ENCODE measurements around the gene COL4A2.
"Not testable (repeated sequence)": the region's sequence is repeated elsewhere in the genome, so short reads cannot be mapped to it uniquely, and the experiment has no call there.

Gene COL4A2

DNA sequence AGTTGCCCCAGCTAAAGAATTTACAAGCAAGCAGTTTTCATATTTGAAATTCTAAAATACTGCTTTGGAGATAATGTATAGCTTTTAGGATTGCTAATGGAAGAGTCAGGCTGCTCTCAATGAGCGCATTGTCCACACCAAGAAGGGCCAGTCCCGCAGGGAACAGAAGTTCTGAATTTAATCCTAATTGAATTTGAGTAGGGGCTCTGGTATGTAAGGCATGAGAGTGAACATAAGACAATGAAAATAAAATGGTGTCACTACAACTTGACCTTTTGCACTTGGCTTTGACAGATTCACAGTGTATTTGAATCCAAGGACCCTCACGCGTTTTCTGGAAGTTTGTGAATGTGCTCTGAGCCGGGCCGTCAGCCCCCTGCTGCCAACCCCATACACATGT lies 221.8 kb downstream of the COL4A2 start:
- DNase-seq (ENCODE audit: low read depth), result no peak
- H3K4me3 ChIP-seq (ENCODE audit: control insufficient read depth, low read depth, low read length), result no peak overlapping the region
- TF ChIP-seq, protein P1, sequence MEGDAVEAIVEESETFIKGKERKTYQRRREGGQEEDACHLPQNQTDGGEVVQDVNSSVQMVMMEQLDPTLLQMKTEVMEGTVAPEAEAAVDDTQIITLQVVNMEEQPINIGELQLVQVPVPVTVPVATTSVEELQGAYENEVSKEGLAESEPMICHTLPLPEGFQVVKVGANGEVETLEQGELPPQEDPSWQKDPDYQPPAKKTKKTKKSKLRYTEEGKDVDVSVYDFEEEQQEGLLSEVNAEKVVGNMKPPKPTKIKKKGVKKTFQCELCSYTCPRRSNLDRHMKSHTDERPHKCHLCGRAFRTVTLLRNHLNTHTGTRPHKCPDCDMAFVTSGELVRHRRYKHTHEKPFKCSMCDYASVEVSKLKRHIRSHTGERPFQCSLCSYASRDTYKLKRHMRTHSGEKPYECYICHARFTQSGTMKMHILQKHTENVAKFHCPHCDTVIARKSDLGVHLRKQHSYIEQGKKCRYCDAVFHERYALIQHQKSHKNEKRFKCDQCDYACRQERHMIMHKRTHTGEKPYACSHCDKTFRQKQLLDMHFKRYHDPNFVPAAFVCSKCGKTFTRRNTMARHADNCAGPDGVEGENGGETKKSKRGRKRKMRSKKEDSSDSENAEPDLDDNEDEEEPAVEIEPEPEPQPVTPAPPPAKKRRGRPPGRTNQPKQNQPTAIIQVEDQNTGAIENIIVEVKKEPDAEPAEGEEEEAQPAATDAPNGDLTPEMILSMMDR (IDR thresholded peaks at IDR 0.05; ENCODE audit: control insufficient read depth, insufficient read depth, low read depth, low read length, missing control alignments), result no peak

DNA sequence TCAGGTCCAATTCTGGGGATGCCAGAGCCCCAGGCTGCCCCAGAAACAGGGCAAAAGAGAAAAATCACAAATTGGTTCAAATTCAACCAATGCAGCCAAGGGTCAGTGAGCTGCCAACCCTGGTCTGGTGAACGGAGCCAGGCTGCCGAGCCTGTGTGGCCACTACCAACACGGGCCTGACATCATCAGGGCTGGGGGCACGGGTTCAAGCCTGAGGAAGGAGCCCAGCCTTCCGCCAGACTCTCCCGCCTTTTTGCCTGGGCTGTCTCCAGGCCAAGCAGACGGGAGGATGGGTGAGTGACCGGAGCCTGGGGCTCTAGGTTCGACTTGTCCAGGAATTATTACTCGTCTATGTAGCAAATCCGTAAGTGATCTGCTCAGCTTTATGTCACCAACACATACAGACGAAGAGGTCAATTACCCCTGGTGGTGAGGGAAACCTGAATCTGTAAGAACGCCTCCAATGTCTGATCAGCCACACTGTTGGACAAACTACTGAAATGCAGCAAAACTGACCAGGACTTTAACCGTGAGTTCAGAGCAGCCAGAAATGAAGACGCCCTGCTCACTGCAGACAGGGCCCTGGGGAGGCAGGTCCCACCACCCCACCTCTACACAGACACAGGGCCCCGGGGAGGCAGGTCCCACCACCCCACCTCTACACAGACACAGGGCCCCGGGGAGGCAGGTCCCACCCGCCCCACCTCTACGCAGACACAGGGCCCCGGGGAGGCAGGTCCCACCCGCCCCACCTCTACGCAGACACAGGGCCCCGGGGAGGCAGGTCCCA lies 222.6 kb downstream of the COL4A2 start:
- TF ChIP-seq, protein P1 (IDR thresholded peaks at IDR 0.05; ENCODE audit: control insufficient read depth, insufficient read depth, low read depth, low read length, missing control alignments), result no peak
- DNase-seq (ENCODE audit: low read depth), result no peak
- no peak overlapping the region for H3K4me3 ChIP-seq (ENCODE audit: control insufficient read depth, low read depth, low read length)

DNA sequence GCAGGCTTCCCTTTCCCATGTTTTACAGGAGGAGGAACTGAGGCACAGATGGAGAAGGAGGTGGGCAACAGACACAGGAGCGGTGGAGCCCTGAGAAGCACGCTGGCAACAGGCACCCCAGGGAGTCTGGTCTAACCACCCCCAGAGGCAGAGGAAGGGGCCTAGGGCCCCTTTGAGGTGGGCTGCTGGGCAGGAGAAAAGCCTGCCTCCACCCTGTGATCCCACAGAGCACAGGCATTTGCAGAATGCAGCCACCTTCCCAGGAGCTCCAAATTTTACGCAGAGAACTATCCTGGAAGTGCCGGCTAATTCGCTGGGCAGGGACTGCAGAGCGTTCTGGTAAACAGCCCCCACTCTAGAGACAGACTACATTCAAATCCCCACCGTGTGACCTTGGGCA lies 224.0 kb downstream of the COL4A2 start:
- no peak for DNase-seq (ENCODE audit: low read depth)
- no peak overlapping the region for H3K4me3 ChIP-seq (ENCODE audit: control insufficient read depth, low read depth, low read length)
- TF ChIP-seq, protein P1 (IDR thresholded peaks at IDR 0.05; ENCODE audit: control insufficient read depth, insufficient read depth, low read depth, low read length, missing control alignments), result no peak

DNA sequence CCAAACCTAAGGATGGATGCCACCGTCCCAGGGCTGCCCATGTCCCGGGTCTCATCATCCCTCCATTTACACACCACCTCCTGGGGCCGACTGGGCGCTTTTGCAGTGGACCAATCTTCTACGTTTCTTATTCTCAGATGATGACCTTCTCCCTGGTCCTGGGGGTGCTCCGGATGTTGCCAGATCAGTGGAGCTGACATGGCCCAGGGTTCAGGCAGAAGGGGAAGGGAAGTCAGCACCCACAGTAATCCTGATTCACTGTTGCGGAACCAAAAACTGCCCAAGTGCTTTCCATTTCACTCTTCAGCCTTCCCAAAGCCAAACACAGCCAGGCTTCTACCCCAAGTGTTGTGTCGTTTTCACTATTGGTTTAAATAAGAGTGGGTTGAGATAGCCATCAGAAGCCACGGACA lies 224.6 kb downstream of the COL4A2 start:
- TF ChIP-seq, protein P1 (IDR thresholded peaks at IDR 0.05; ENCODE audit: control insufficient read depth, insufficient read depth, low read depth, low read length, missing control alignments), result no peak
- no peak overlapping the region for H3K4me3 ChIP-seq (ENCODE audit: control insufficient read depth, low read depth, low read length)
- DNase-seq (ENCODE audit: low read depth), result no peak

DNA sequence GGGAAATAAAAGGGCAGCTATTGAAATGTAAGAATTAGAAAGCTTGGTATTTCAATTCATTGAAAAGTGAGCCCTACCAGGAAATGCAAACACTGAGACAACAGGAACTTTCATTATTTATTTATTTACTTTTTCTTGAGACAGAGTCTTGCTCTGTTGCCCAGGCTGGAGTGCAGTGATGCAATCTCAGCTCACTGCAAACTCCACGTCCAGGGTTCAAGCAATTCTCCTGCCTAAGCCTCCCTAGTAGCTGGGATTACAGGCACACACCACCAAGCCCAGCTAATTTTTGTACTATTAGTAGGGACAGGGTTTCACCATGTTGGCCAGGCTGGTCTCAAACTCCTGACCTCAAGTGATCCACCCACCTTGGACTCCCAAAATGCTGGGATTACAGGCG lies 225.2 kb downstream of the COL4A2 start:
- not testable (repeated sequence) for DNase-seq (ENCODE audit: low read depth)

DNA sequence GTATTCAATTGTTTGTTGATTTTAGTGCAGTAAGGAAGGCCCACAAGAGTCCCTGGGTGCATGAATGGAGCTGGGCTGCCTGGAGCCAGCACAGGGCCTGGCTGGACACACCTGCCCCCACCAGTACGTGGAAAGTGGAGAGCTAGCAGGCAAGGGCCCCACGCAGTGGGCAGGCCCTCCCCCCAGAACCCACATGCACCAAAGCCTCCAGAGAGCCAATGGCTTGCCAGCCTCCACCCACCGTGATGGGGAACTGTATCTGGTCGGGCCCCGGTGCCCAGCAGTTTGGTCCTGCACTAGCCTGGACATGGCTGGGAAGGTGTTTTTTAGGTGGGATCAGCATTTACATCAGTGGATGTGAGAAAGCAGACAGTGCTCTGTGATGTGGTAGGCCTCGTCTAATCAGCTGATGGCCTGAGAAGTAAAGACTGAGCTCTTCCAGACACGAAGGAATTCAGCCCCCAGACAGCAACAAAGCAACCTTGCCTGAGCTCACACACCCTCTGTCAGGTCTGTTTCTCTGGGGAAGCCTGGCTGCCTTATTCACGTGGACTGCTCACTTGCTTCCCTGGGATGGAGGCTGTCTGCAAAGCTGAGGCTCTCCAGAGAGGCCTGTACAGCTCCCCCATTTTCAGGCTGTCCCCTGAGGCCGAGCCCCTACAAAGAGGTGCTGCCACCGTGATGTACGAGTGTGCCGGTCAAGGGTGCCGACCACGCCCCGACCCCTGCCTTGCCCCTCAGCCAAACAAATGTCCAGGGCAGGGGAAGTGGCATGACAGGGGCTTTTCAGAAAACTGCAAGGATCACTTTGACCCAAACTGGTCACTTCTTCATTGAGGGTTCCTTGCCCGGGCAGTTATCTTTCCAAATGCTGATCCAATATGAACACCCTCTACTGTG lies 226.9 kb downstream of the COL4A2 start:
- no peak for DNase-seq (ENCODE audit: low read depth)

More for the DNA sequence above, 225.2 kb downstream of the COL4A2 start:
- not testable (repeated sequence) for H3K4me3 ChIP-seq (ENCODE audit: control insufficient read depth, low read depth, low read length)

More for the DNA sequence above, 226.9 kb downstream of the COL4A2 start:
- H3K4me3 ChIP-seq (ENCODE audit: control insufficient read depth, low read depth, low read length), result no peak overlapping the region
- TF ChIP-seq, protein P1 (IDR thresholded peaks at IDR 0.05; ENCODE audit: control insufficient read depth, insufficient read depth, low read depth, low read length, missing control alignments), result no peak

Measured in AG09309 (cell line).